HG03354 (cell line): Measurements from ENCODE around the gene DACH1.

Experiments
- ATAC-seq: cut with Tn5 transposase; IDR thresholded peaks from one replicate; pipeline ENCODE4 v1.9.1; 2021; ENCODE audit warnings: mild to moderate bottlenecking; ENCODE audit not compliant: unreplicated experiment, poor library complexity, severe bottlenecking

DACH1 gene

GRCh38 chr13:71644579-71644978 lies 222.4 kb downstream of the DACH1 start:
- ATAC-seq: no peak

- ATAC-seq: no peak
Measured at GRCh38 chr13:71643448-71643860, 223.6 kb downstream of the DACH1 start.

GRCh38 chr13:71638751-71639150 lies 228.3 kb downstream of the DACH1 start:
- no peak for ATAC-seq

- ATAC-seq: no peak
Measured at GRCh38 chr13:71634602-71635443, 232.2 kb downstream of the DACH1 start.

- ATAC-seq: no peak
Measured at GRCh38 chr13:71634182-71634581, 232.8 kb downstream of the DACH1 start.

- no peak for ATAC-seq
Measured at GRCh38 chr13:71632721-71633120, 234.3 kb downstream of the DACH1 start.

GRCh38 chr13:71632206-71632605 lies 234.8 kb downstream of the DACH1 start:
- no peak for ATAC-seq

- ATAC-seq: no peak
Measured at GRCh38 chr13:71629167-71629566, 237.8 kb downstream of the DACH1 start.

GRCh38 chr13:71626421-71627117 lies 240.4 kb downstream of the DACH1 start:
- no peak for ATAC-seq

- ATAC-seq: no peak
Measured at GRCh38 chr13:71625694-71626093, 241.3 kb downstream of the DACH1 start.

- ATAC-seq: no peak
Measured at GRCh38 chr13:71624653-71625600, 242.1 kb downstream of the DACH1 start.

- ATAC-seq: no peak
Measured at GRCh38 chr13:71621174-71622124, 245.6 kb downstream of the DACH1 start.

GRCh38 chr13:71619096-71619495 lies 247.9 kb downstream of the DACH1 start:
- no peak for ATAC-seq

GRCh38 chr13:71618159-71618558 lies 248.8 kb downstream of the DACH1 start:
- no peak for ATAC-seq

- ATAC-seq: no peak
Measured at GRCh38 chr13:71617265-71617664, 249.7 kb downstream of the DACH1 start.

- ATAC-seq: no peak
Measured at GRCh38 chr13:71613066-71613745, 253.8 kb downstream of the DACH1 start.

GRCh38 chr13:71611292-71611691 lies 255.7 kb downstream of the DACH1 start:
- ATAC-seq: no peak

GRCh38 chr13:71610876-71611275 lies 256.1 kb downstream of the DACH1 start:
- ATAC-seq: no peak
